B cell (primary cell): ENCODE measurements around the gene TTC13.

ENCODE experiments used
- CTCF ChIP-seq: fragments of 200-600 bp; IDR thresholded peaks from one replicate; pipeline ENCODE4 v1.8.0; 2022; ENCODE audit warnings: antibody characterized with exemption, mild to moderate bottlenecking
- EZH2 ChIP-seq: IDR thresholded peaks from 2 replicates; pipeline ENCODE4 v1.6.1; 2012; ENCODE audit warnings: borderline replicate concordance, low read depth, mild to moderate bottlenecking, moderate library complexity, low read length; ENCODE audit not compliant: insufficient read depth, poor library complexity, severe bottlenecking

GRCh38 chr1:230939806-230940489, 38.7 kb downstream of the TTC13 start:
- no peak for TF ChIP-seq CTCF
- TF ChIP-seq EZH2, result no peak
